Fibroblast of upper back skin (primary cell): ENCODE measurements around the gene COPZ1.
"Not testable (repeated sequence)": the region's sequence is repeated elsewhere in the genome, so short reads cannot be mapped to it uniquely, and the experiment has no call there.

ENCODE experiments used
- DNase-seq: peaks from one replicate; pipeline ENCODE4 v3.0.0-alpha.2; 2013

Gene COPZ1

GRCh38 chr12:54324617-54325441 is at the start of gene COPZ1:
Gene COPZ1 (plus strand): TSS chr12:54325131. CDS start chr12:54325164, 33 bp downstream.
- peak; percentile 100 for DNase-seq

GRCh38 chr12:54276368-54276767 is 48.6 kb upstream of the COPZ1 start:
- no peak for DNase-seq

GRCh38 chr12:54277823-54278276 is 47.1 kb upstream of the COPZ1 start:
- DNase-seq, result peak; percentile 84

GRCh38 chr12:54279227-54279631 is 45.7 kb upstream of the COPZ1 start:
- no peak for DNase-seq

- peak; percentile 100 for DNase-seq
Measured at GRCh38 chr12:54279632-54280467, 45.1 kb upstream of the COPZ1 start, which contains the start of gene CBX5. Gene CBX5 (minus strand): TSS chr12:54280122. CDS start chr12:54257650, 22,472 bp downstream.

GRCh38 chr12:54280468-54281260 is 44.3 kb upstream of the COPZ1 start, which contains the start of gene HNRNPA1:
Gene HNRNPA1 (plus strand): TSS chr12:54280726. CDS start chr12:54280808, 82 bp downstream.
- peak; percentile 100 for DNase-seq

GRCh38 chr12:54281261-54281638 is 43.7 kb upstream of the COPZ1 start:
- DNase-seq, result not testable (repeated sequence)

GRCh38 chr12:54281694-54282093 is 43.2 kb upstream of the COPZ1 start:
- not testable (repeated sequence) for DNase-seq

GRCh38 chr12:54282949-54283593 is 41.9 kb upstream of the COPZ1 start:
- no peak for DNase-seq

- not testable (repeated sequence) for DNase-seq
Measured at GRCh38 chr12:54284070-54284780, 40.7 kb upstream of the COPZ1 start.

- DNase-seq, result no peak
Measured at GRCh38 chr12:54285150-54286041, 39.5 kb upstream of the COPZ1 start.

GRCh38 chr12:54286042-54287030 is 38.6 kb upstream of the COPZ1 start:
- DNase-seq, result no peak

GRCh38 chr12:54287261-54288157 is 37.4 kb upstream of the COPZ1 start:
- no peak for DNase-seq

GRCh38 chr12:54292083-54292930 is 32.6 kb upstream of the COPZ1 start:
- no peak for DNase-seq

- DNase-seq, result no peak
Measured at GRCh38 chr12:54292931-54293241, 32.0 kb upstream of the COPZ1 start.

- no peak for DNase-seq
Measured at GRCh38 chr12:54294152-54294952, 30.6 kb upstream of the COPZ1 start.
